Peyer's patch (tissue), 4 donors: ENCODE measurements around the gene ADAT3.

Experiments used
- CTCF ChIP-seq, 6 experiments: fragments of 450-650 bp in 4 of 6; fragments of 200-600 bp in 2 of 6; sonication (generic) in 1 of 6; IDR thresholded peaks; one replicate each; pipeline ENCODE4 v1.5.1; 2017 to 2019; ENCODE audit warnings: antibody characterized with exemption in 6 of 6, mild to moderate bottlenecking in 3 of 6, moderate library complexity in 1 of 6
- POLR2A ChIP-seq, 2 donors: fragments of 450-650 bp; IDR thresholded peaks; one replicate each; pipeline ENCODE4 v1.5.1; 2017; ENCODE audit warnings: antibody characterized with exemption in 2 of 2, mild to moderate bottlenecking in 2 of 2, moderate library complexity in 2 of 2

DNA sequence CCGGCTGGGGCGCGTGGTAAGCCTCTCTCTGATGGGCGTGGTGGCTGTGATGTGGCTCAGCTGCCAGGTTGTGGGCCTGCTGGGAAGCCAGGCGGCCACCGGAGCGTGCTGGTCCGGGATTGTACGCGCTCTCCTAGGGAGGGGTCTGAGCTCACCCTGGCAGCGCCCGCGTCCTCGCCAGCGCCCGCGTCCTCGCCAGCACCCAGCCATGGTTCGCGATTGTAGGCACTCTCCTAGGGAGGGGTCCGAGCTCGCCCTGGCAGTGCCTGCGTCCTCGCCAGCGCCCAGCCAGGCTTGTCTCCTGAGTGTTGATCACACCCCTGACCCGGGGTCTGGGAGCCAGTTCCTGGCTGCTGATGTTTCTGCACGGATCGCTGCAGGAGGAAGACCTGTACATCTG lies 13.8 kb downstream of the ADAT3 start:
- TF ChIP-seq CTCF (IDR thresholded peaks at IDR 0.05) (no peak), POLR2A (IDR thresholded peaks at IDR 0.05) (no peak)
